HG03457 (cell line): ENCODE measurements around the gene STAT1.
A peak's percentile ranks its signal among the peaks of the same experiment; 100 is the strongest.

Source experiments
- ATAC-seq: cut with Tn5 transposase; IDR thresholded peaks from one replicate; pipeline ENCODE4 v1.9.1; 2021; ENCODE audit warnings: moderate number of reproducible peaks; ENCODE audit not compliant: unreplicated experiment

Gene STAT1

GRCh38 chr2:191013932-191014652 lies at the start of gene STAT1:
TSS of gene STAT1 (minus strand) at chr2:191014171. CDS start at chr2:191010003, 4,168 bp downstream.
- peak; percentile 69 for ATAC-seq

- ATAC-seq: no peak
Observed at GRCh38 chr2:191063584-191063983, 49.6 kb upstream of the STAT1 start.

GRCh38 chr2:191061381-191061980 lies 47.5 kb upstream of the STAT1 start:
- ATAC-seq: no peak

- ATAC-seq: no peak
Observed at GRCh38 chr2:191059308-191059707, 45.3 kb upstream of the STAT1 start.

GRCh38 chr2:191056228-191056627 lies 42.3 kb upstream of the STAT1 start:
- ATAC-seq: no peak

- no peak for ATAC-seq
Observed at GRCh38 chr2:191053256-191053655, 39.3 kb upstream of the STAT1 start.

- ATAC-seq: no peak
Observed at GRCh38 chr2:191051825-191052778, 38.1 kb upstream of the STAT1 start.

- ATAC-seq: no peak
Observed at GRCh38 chr2:191051177-191051576, 37.2 kb upstream of the STAT1 start.

- ATAC-seq: no peak
Observed at GRCh38 chr2:191050640-191050987, 36.6 kb upstream of the STAT1 start.

- no peak for ATAC-seq
Observed at GRCh38 chr2:191049728-191050639, 36.0 kb upstream of the STAT1 start.

GRCh38 chr2:191048073-191048472 lies 34.1 kb upstream of the STAT1 start:
- ATAC-seq: no peak

GRCh38 chr2:191045141-191045540 lies 31.2 kb upstream of the STAT1 start:
- ATAC-seq: no peak

- ATAC-seq: no peak
Observed at GRCh38 chr2:191043438-191043837, 29.5 kb upstream of the STAT1 start.

GRCh38 chr2:191041418-191042161 lies 27.6 kb upstream of the STAT1 start:
- no peak for ATAC-seq

- ATAC-seq: no peak
Observed at GRCh38 chr2:191039616-191040015, 25.6 kb upstream of the STAT1 start.

GRCh38 chr2:191038741-191039140 lies 24.8 kb upstream of the STAT1 start:
- ATAC-seq: no peak

- no peak for ATAC-seq
Observed at GRCh38 chr2:191038241-191038725, 24.3 kb upstream of the STAT1 start.

- ATAC-seq: no peak
Observed at GRCh38 chr2:191037351-191037750, 23.4 kb upstream of the STAT1 start.

- no peak for ATAC-seq
Observed at GRCh38 chr2:191036363-191036762, 22.4 kb upstream of the STAT1 start.
